GM12878 (cell line): Measurements from ENCODE around the gene ZNF146. TPM values are rescaled to one million over a fixed set of nuclear protein-coding genes. Genes with fewer than 3 reads are reported as not detected.

Experiments used
- ATAC-seq: fragments of 200-7000 bp; cut with Tn5 transposase; 3 replicates; pipeline ENCODE4 v1.9.1; 2020; ENCODE audit warnings: mild to moderate bottlenecking, moderate library complexity
- BruUV-seq: library from RNA; stranded (reverse); fragments of 400-500 nt; replicated peaks from 2 replicates; lab custom pipeline; 2021; lab: Mats Ljungman, UMichigan
- CTCF ChIA-PET: fragments of 300-600 bp; sonication (Branson Sonifier 250); formaldehyde crosslinking; extraction: SDS; loops from one replicate; lab custom pipeline; 2021; ENCODE audit warnings: inconsistent platforms; lab: Yijun Ruan, JAX
- POLR2A ChIA-PET: fragments of 350-600 bp; formaldehyde crosslinking; extraction: SDS; loops from one replicate; lab custom pipeline; 2021; ENCODE audit warnings: inconsistent platforms; lab: Charles Lee
- RAD21 ChIA-PET: fragments of 300-600 bp; sonication (Branson Sonifier 250); formaldehyde crosslinking; loops from one replicate; lab custom pipeline; 2023; ENCODE audit warnings: antibody characterized with exemption; ENCODE audit not compliant: unreplicated experiment; lab: Charles Lee
- SMC1A ChIA-PET: fragments of 300-600 bp; sonication (Branson Sonifier 250); formaldehyde crosslinking; loops from one replicate; lab custom pipeline; 2023; ENCODE audit not compliant: unreplicated experiment, uncharacterized antibody; lab: Charles Lee
- DNase-seq: peaks from one replicate; pipeline ENCODE4 v3.0.0-alpha.2; 2011; ENCODE audit warnings: low read depth, low spot score
- FAIRE-seq: peaks from 3 replicates; lab custom pipeline; 2011; peaks lifted over from hg19 to GRCh38; lab: Jason Lieb, UNC
- H2AFZ ChIP-seq: 2 replicates; pipeline ENCODE4 v1.6.0; 2011; ENCODE audit warnings: low read depth, low read length, control low read depth; ENCODE audit not compliant: control insufficient read depth
- H3K27ac ChIP-seq: 2 replicates; pipeline ENCODE4 v1.5.1; 2011; ENCODE audit warnings: control low read depth; ENCODE audit not compliant: control insufficient read depth, insufficient read depth
- H3K27me3 ChIP-seq, 2 experiments: replicated peaks in 1 of 2; 2 replicates each; pipeline versions ENCODE4 v1.6.0 to v1.6.1; 2011; ENCODE audit warnings: low read length in 1 of 2; ENCODE audit not compliant: control insufficient read depth in 2 of 2, insufficient read depth in 2 of 2
- H3K36me3 ChIP-seq, 2 experiments: 2 replicates each; pipeline ENCODE4 v1.5.1; 2011; ENCODE audit warnings: low read length in 1 of 2; ENCODE audit not compliant: control insufficient read depth in 2 of 2, insufficient read depth in 2 of 2
- H3K4me1 ChIP-seq: 2 replicates; pipeline ENCODE4 v1.6.1; 2011; ENCODE audit warnings: mild to moderate bottlenecking, low read length, moderate library complexity, mixed read lengths; ENCODE audit not compliant: control insufficient read depth, insufficient read depth
- H3K4me2 ChIP-seq: 2 replicates; pipeline ENCODE4 v1.6.0; 2011; ENCODE audit warnings: control low read depth; ENCODE audit not compliant: control insufficient read depth, insufficient read depth
- H3K4me3 ChIP-seq: fragments of 200-600 bp; sonication (generic); 2 replicates; pipeline ENCODE4 v1.5.1; 2016
- H3K79me2 ChIP-seq: 2 replicates; pipeline ENCODE4 v1.6.0; 2011; ENCODE audit warnings: low read length; ENCODE audit not compliant: control insufficient read depth, insufficient read depth
- H3K9ac ChIP-seq: 2 replicates; pipeline ENCODE4 v1.8.0; 2011; ENCODE audit warnings: low read length, control low read depth, mixed read lengths; ENCODE audit not compliant: control insufficient read depth, insufficient read depth
- H3K9me3 ChIP-seq: replicated peaks from 3 replicates; pipeline ENCODE4 v1.5.1; 2011; ENCODE audit warnings: mild to moderate bottlenecking, low read length; ENCODE audit not compliant: control insufficient read depth, insufficient read depth
- H4K20me1 ChIP-seq: 2 replicates; pipeline ENCODE4 v1.6.0; 2011; ENCODE audit not compliant: control insufficient read depth, insufficient read depth
- E2F4 ChIP-seq: IDR thresholded peaks from 2 replicates; pipeline ENCODE4 v1.6.1; 2012; ENCODE audit warnings: low read depth, low read length, improper control_type of control experiment
- IRF4 ChIP-seq: IDR thresholded peaks from 2 replicates; pipeline ENCODE4 v1.6.1; 2011; ENCODE audit warnings: low read depth, low read length
- JUND ChIP-seq: IDR thresholded peaks from 2 replicates; pipeline ENCODE4 v1.6.1; 2012; ENCODE audit warnings: low read depth, mild to moderate bottlenecking, low read length, improper control_type of control experiment, moderate library complexity
- MTA3 ChIP-seq: IDR thresholded peaks from 2 replicates; pipeline ENCODE4 v1.6.1; 2012; ENCODE audit warnings: low read length, inconsistent platforms, borderline replicate concordance
- REST ChIP-seq: IDR thresholded peaks from 2 replicates; pipeline ENCODE4 v1.6.1; 2012; ENCODE audit warnings: mild to moderate bottlenecking, low read depth, low read length
- SKIL ChIP-seq: fragments of 450-650 bp; IDR thresholded peaks from 2 replicates; pipeline ENCODE4 v1.6.1; 2017; ENCODE audit warnings: mild to moderate bottlenecking, low read depth, inconsistent platforms; ENCODE audit not compliant: poor library complexity, severe bottlenecking
- ZNF207 ChIP-seq: fragments of 450-650 bp; IDR thresholded peaks from 2 replicates; pipeline ENCODE4 v1.6.1; 2014; ENCODE audit warnings: antibody characterized with exemption, mild to moderate bottlenecking, borderline replicate concordance
- ZNF274 ChIP-seq: IDR thresholded peaks from one replicate; pipeline ENCODE4 v1.8.0; 2011; ENCODE audit not compliant: insufficient read length, insufficient read depth
- WGBS: methylation state at CpG from one replicate; pipeline ENCODE4 v1.1.6; 2016; ENCODE audit warnings: low lambda C conversion rate; ENCODE audit not compliant: insufficient replicate concordance, insufficient coverage; ENCODE audit errors: missing lambda C conversion rate; 5-methylcytosine and 5-hydroxymethylcytosine counted together
- in situ Hi-C: fragments of 300-500 bp; cut with MboI; formaldehyde crosslinking; loops from 9 replicates; pipeline ENCODE4 v1.14.3; 2018; ENCODE audit warnings: mixed read lengths
- intact Hi-C: fragments of 100-400 bp; cut with micrococcal nuclease; formaldehyde crosslinking; loops from one replicate; pipeline ENCODE4 v1.14.2; 2022; ENCODE audit not compliant: unreplicated experiment
- polyA plus RNA-seq, 11 experiments: library from polyadenylated mRNA; depleted of rRNA in 4 of 11; unstranded in 6 of 11; stranded (reverse) in 5 of 11; fragments of >200 nt; fragmentation: Nextera tagmentation in 4 of 11; fragmentation: Illumina TruSeq in 1 of 11; extraction: Ambion mirVana in 4 of 11; extraction: Trizol in 1 of 11; gene quantifications; 1 replicate in 1 of 11; 2 replicates in 10 of 11; pipeline versions ENCODE4 v1.2.1 to v1.2.3, GENCODE V29; 2011 to 2016; ENCODE audit warnings: inconsistent platforms in 2 of 11, missing spikeins in 2 of 11, low read depth in 1 of 11
- total RNA-seq, 4 experiments: library from RNA; depleted of rRNA in 3 of 4; stranded (reverse); fragments of >200 nt in 3 of 4; fragmentation: Illumina TruSeq in 1 of 4; extraction: Trizol in 1 of 4; gene quantifications; 2 replicates each; pipeline versions ENCODE4 v1.2.1 to v1.2.3, GENCODE V29; 2013 to 2021

ZNF146 gene
- total and polyA plus RNA-seq, 10 of the 15 experiments (the other 5 are each of a cell fraction or from before 2014, with no cell fraction given): 20.0 to 115 (median 71.2) TPM

- TF ChIP-seq MTA3 (no peak), IRF4 (no peak), ZNF207 (0 out of 2 replicates have a peak, but pooled peaks have one; percentile 50), SKIL (peak; percentile 20)
Measured at GRCh38 chr19:36215276-36216123, 594 bp downstream of the ZNF146 start (continued).

GRCh38 chr19:36221474-36221873 is 6.6 kb downstream of the ZNF146 start:
- ChIA-PET CTCF (interaction anchor here (1.1 kb wide), 1 partner anchor 93 kb away, joined by 3 read pairs; no protein-coding TSS in a partner anchor), POLR2A (interaction anchor here (0.6 kb wide), 1 partner anchor 180 kb away, joined by 5 read pairs; no protein-coding TSS in a partner anchor), RAD21 (no interaction called here), SMC1A (interaction anchor here (1.0 kb wide), 1 partner anchor 13 kb away, joined by 3 read pairs; no protein-coding TSS in a partner anchor)
- BruUV-seq: no TSS peak
- Histone ChIP-seq H3K4me3 (no peak overlapping the region), H3K79me2 (peaks cover 56% of the 10 kb centered on the region), H2AFZ (no peak overlapping the region), H3K9me3 (peaks cover 16% of the 10 kb centered on the region), H3K36me3 (peaks cover 4 to 43% of the 10 kb centered on the region in 2 experiments), H3K9ac (no peak overlapping the region), H3K27ac (no peak overlapping the region), H3K27me3 (no peaks in the 10 kb centered on the region), H4K20me1 (no peaks in the 10 kb centered on the region), H3K4me2 (no peak overlapping the region), H3K4me1 (no peaks in the 10 kb centered on the region)
- WGBS: 98% methylated on average over 4 of the region's 4 CpGs
- in situ Hi-C loops (no loop called here), intact Hi-C loops (no loop called here)
- ATAC-seq (no peak), DNase-seq (no peak), FAIRE-seq (no peak)
- no peak for TF ChIP-seq JUND
- TF ChIP-seq REST: no peak
- TF ChIP-seq E2F4: no peak
- no peak for TF ChIP-seq ZNF274
